Upper lobe of left lung (tissue), 4 donors: ENCODE results near the gene HMCES.

Experiments
- EP300 ChIP-seq, 4 donors: sonication (generic); formaldehyde crosslinking; IDR thresholded peaks; one replicate each; pipeline ENCODE4 v1.5.1; 2017; ENCODE audit warnings: antibody characterized with exemption in 4 of 4, control low read depth in 2 of 4
- TF ChIP-seq, protein P1 (sequence below), 6 experiments: fragments of 450-650 bp in 4 of 6; fragments of 200-600 bp in 2 of 6; sonication (generic) in 2 of 6; IDR thresholded peaks; one replicate each; pipeline ENCODE4 v1.5.1; 2016 to 2019; ENCODE audit warnings: antibody characterized with exemption in 6 of 6

DNA sequence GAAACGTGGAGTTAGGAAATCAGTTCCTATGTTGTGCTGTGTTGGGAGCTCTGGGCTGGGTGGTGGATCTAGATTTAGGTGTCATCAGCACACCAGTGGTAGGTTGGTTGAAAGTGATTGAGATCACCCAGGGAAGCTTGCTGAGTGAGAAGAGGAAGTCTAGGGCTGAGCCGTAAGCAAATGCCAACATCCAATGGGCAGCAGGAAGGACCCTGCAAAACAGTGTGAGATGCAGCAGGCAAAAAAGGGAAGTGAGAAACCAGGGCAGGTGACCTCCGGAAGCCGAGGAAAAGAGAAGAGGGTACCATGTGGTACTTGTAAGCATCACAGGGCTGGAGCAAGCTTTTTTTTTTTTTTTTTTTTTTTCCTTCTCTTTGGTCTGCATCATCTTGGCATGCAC lies 45.1 kb upstream of the HMCES start:
- TF ChIP-seq, protein P1, sequence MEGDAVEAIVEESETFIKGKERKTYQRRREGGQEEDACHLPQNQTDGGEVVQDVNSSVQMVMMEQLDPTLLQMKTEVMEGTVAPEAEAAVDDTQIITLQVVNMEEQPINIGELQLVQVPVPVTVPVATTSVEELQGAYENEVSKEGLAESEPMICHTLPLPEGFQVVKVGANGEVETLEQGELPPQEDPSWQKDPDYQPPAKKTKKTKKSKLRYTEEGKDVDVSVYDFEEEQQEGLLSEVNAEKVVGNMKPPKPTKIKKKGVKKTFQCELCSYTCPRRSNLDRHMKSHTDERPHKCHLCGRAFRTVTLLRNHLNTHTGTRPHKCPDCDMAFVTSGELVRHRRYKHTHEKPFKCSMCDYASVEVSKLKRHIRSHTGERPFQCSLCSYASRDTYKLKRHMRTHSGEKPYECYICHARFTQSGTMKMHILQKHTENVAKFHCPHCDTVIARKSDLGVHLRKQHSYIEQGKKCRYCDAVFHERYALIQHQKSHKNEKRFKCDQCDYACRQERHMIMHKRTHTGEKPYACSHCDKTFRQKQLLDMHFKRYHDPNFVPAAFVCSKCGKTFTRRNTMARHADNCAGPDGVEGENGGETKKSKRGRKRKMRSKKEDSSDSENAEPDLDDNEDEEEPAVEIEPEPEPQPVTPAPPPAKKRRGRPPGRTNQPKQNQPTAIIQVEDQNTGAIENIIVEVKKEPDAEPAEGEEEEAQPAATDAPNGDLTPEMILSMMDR (IDR thresholded peaks at IDR 0.05), result no peak
- TF ChIP-seq EP300 (IDR thresholded peaks at IDR 0.05), result no peak
